GM12878 (cell line): ENCODE data around the gene ARMC9.

ENCODE experiments used
- CTCF ChIP-seq, 3 experiments: IDR thresholded peaks in 2 of 3; conservative IDR thresholded peaks in 1 of 3; 2 replicates each; pipeline ENCODE4 v1.5.1; 2011; ENCODE audit warnings: low read depth in 3 of 3, low read length in 3 of 3, mild to moderate bottlenecking in 3 of 3, control low read depth in 2 of 3, moderate library complexity in 2 of 3, inconsistent platforms in 1 of 3, mixed read lengths in 1 of 3; ENCODE audit not compliant: control insufficient read depth in 2 of 3, insufficient read depth in 1 of 3; ENCODE audit errors: extremely low read depth in 1 of 3
- MXI1 ChIP-seq: fragments of 150-350 bp; IDR thresholded peaks from 2 replicates; pipeline ENCODE4 v1.6.1; 2011; ENCODE audit warnings: low read depth, mild to moderate bottlenecking, inconsistent platforms, low read length, improper control_type of control experiment
- NFIC ChIP-seq: IDR thresholded peaks from 2 replicates; pipeline ENCODE4 v1.6.1; 2012; ENCODE audit warnings: low read depth, mild to moderate bottlenecking, inconsistent platforms, low read length, moderate library complexity
- NR2C2 ChIP-seq: IDR thresholded peaks from 2 replicates; pipeline ENCODE4 v1.6.1; 2011; ENCODE audit warnings: borderline replicate concordance, low read depth; ENCODE audit not compliant: control insufficient read depth, insufficient read length
- RBBP5 ChIP-seq: fragments of 200-600 bp; sonication (generic); conservative IDR thresholded peaks from 2 replicates; pipeline ENCODE4 v1.6.1; 2016
- SP1 ChIP-seq: IDR thresholded peaks from one replicate; pipeline ENCODE4 v1.6.1; 2011; ENCODE audit warnings: low read depth, low read length
- ZZZ3 ChIP-seq: IDR thresholded peaks from 2 replicates; pipeline ENCODE4 v1.6.1; 2011; ENCODE audit warnings: low read depth; ENCODE audit not compliant: control insufficient read depth, insufficient read length
- TF ChIP-seq, protein P1 (sequence below): IDR thresholded peaks from 2 replicates; pipeline ENCODE4 v1.6.1; 2011; ENCODE audit warnings: low read depth, mild to moderate bottlenecking, low read length, moderate library complexity, borderline replicate concordance; ENCODE audit errors: extremely low read depth

DNA sequence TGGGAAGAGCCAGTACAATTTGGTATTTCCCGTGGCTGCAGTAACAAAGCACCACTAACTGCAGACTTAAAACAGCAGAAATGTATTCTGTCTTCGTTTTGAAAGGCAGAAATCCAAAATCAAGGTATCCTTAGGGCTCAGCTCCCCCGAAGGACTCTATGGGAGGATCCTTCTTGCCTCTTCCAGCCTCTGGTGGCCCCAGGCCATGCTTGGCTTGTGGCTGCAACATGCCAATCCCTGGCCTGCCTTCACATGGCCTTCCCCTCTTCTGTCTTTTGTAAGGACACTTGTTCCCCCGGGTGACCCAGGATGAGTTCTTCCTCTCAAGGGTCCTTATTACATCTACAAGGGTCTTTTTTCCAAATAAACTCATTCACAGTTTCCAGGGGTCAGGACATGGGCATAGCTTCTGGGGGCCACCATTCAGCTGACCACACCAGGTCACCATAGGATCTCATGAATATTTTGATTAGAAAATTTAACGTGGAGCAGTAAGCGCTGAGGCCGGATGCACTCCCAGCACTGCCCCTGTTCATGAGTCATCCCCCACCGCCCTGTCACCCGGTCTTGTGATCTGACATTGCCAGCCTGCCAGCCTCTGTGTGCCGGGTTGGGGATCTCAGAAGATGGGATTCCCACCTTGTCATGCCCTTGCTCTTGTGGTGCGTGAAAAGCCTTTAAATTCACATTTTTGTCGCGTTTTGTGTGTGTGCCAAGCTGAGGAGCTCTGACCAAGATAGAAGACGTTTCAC is 135.9 kb downstream of the ARMC9 start:
- TF ChIP-seq NR2C2 = no peak
- no peak for TF ChIP-seq NFIC
- TF ChIP-seq SP1 = no peak
- no peak for TF ChIP-seq ZZZ3
- TF ChIP-seq, protein P1, sequence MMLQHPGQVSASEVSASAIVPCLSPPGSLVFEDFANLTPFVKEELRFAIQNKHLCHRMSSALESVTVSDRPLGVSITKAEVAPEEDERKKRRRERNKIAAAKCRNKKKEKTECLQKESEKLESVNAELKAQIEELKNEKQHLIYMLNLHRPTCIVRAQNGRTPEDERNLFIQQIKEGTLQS = no peak
- TF ChIP-seq RBBP5 = no peak
- no peak for TF ChIP-seq CTCF (IDR thresholded peaks at IDR 0.05 in 2 of 3, conservative IDR thresholded peaks at IDR 0.05 in 1 of 3; ENCODE audit: control insufficient read depth in 2 of 3, extremely low read depth in 1 of 3, insufficient read depth in 1 of 3, low read depth in 3 of 3, low read length in 3 of 3)
- TF ChIP-seq MXI1 = no peak
